G401 (cell line): Measurements from ENCODE around the gene RMND5A. TPM values are rescaled to one million over a fixed set of nuclear protein-coding genes. Genes with fewer than 3 reads are reported as not detected.
"Not testable (repeated sequence)": the region's sequence is repeated elsewhere in the genome, so short reads cannot be mapped to it uniquely, and the experiment has no call there.

Source experiments
- DNase-seq: peaks from one replicate; pipeline ENCODE4 v3.0.0-alpha.2; 2015; ENCODE audit warnings: low spot score
- in situ Hi-C: cut with HindIII; loops from 2 replicates; pipeline ENCODE4 v1.10.0; 2016; ENCODE audit warnings: low sequenced_read_pairs, mixed read lengths
- total RNA-seq: library from RNA; depleted of rRNA; stranded (reverse); fragments of >200 nt; shearing (Covaris generic); gene quantifications from 2 replicates; pipeline ENCODE4 v1.2.3, GENCODE V29; 2014

RMND5A gene
- total RNA-seq, 1 experiment from 2014 or later = 51.0 TPM

DNA sequence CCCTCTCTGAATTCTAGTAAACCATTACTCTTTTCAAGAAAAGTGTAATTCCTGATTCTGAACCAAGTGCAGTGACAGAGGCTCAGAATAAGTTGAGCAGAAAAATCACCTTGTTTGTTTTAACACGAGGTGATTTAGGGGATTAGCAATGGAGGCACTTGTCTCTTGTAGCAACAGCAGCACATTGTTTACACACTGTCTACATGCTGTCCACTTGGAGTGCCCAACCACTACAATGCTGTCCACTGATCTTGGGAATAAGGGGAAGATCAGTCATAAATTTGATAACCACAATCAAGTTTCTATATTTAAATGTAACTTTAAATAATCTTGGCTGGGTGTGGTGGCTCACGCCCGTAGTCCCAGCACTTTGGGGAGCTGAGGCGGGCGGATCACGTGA, 13.9 kb upstream of the RMND5A start:
- in situ Hi-C loops = no loop called here
- DNase-seq = peak; percentile 3

DNA sequence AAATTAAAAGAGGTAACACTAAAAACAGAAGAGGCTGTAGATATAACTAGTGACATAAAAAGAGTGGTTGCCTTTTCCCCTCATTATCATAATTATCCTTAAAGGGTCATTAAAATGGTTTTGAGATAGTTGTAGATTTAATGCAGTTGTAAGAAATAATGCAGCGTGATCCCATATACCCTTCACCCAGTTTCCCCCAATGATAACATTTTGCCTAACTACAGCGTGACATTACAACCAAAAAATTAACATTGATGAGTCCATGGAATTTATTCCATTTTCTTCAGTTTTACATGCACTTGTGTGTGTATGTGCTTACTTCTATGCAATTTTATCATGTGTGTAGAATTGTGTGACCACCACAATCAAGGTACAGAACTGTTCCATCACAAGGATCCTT, 13.2 kb upstream of the RMND5A start:
- no peak for DNase-seq
- in situ Hi-C loops = no loop called here

DNA sequence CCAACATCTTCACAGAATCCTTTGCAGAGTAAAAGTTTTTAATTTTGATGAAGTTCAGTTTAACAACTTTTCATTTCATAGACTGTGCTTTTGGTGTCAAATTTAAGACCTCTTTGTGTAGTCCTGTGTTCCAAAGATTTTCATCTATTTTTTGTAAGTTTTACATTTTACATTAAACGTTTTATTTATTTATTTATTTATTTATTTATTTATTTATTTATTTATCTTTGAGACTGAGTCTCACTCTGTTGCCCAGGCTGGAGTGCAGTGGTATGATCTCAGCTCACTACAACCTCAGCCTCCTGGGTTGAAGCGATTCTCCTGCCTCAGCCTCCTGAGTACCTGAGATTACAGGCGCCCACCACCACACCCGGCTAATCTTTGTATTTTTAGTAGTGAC, 12.0 kb upstream of the RMND5A start:
- in situ Hi-C loops, DNase-seq: not testable (repeated sequence)

DNA sequence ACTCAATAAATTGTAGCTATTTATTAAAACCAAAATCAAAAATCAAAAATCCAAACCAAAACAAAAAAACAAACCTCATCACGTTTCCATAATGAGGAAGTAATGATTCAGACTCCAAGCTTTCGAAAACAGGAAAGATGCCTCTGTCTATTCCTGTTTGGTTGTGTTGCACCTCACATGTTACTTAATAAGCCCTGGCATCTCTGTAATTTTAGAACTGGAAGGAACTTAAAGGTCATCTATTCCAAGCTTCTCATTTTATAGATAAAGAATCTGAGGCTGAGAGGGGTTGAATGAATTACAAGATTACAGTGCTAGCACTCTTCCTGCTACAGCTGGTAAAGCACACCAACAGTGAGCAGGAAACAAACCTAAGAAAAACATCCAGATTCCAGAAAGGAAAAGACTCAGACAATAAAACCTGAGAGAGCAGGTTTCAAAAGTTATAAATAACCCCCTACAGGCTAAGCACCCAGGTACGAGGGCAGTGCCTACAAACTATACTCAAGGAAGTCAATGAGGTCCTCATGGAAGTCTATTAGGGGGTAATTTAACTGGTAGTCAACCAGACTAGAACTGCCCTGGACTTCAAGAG, 5.4 kb upstream of the RMND5A start:
- DNase-seq, in situ Hi-C loops: not testable (repeated sequence)

DNA sequence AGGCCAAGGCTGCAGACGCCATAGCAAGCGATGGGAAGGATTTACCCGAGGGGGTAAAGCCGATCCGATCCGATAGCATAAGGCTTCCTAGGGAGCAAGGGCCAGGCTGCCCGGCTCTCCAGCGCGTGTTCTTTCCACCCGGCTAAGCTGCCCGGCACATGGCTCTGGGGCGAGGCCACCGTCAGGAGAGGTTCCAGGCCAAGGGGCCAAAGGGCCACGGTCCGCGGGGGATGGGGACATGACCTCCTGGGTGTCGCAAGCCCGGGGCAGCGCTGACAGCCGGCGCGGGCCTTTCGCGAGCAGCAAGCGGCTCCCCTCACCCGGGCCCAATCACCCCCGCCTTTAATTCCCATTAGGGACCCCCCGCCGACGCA, 841 bp upstream of the RMND5A start:
- in situ Hi-C loops = not testable (repeated sequence)

DNA sequence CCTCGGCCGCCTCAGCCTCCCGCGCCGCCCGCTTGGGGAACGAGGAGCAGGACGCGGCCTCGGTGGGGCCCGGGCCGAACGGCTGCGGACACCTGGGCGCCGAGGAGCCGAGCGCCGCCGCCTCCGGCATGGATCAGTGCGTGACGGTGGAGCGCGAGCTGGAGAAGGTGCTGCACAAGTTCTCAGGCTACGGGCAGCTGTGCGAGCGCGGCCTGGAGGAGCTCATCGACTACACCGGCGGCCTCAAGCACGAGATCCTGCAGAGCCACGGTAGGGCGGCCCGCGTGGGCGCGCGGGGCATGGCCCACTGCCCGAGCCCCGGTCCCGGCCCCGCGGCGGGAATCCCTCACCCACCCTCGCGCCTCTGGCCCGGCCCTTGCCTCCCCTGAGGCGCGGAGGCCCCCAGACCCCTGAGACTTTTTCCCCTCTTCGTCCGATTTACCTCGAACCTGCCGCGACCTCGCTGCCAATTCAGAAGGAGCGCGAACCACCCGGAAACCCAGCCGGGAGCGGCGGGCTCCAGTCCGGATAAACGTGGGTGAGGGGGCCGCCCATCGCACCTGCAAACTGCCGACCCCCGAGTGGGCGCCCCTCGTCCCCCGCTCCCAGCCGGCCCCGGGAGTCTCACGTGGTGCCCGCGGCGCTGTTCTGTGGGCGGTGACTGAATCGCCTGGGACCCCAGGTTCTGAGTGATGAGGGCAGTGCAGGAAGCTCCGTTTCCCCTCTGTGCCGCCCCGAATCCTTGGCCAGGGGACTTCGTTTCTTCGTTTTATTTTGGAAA, 639 bp downstream of the RMND5A start:
- in situ Hi-C loops = not testable (repeated sequence)
- peak; percentile 37 for DNase-seq

More for the DNA sequence above, 841 bp upstream of the RMND5A start:
- not testable (repeated sequence) for DNase-seq

- DNase-seq, in situ Hi-C loops: not testable (repeated sequence)
Observed at GRCh38 chr2:86725706-86726105, 5.6 kb downstream of the RMND5A start.

GRCh38 chr2:86732040-86732525, 12.0 kb downstream of the RMND5A start:
- in situ Hi-C loops, DNase-seq: not testable (repeated sequence)

- in situ Hi-C loops = not testable (repeated sequence)
Observed at GRCh38 chr2:86732837-86733236, 12.7 kb downstream of the RMND5A start.

DNA sequence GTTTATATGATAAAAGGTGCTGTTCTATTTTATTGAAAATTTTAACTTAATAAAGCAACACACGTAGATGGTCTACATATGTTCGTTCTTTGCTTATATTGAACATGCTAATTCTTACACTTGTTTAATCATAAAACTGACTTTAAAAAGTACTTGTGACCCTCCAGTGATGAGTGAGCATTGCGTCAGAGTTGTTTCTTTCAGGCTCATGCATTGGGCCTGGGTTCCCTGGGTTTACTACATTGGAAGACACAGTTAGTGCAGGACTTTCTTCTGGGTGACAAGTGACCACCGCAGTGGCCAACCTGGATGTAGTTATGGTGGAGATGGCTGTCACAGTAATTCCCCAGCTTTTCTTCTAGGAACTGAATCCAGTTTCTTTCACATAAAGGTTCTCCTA, 13.4 kb downstream of the RMND5A start:
- in situ Hi-C loops, DNase-seq: not testable (repeated sequence)

More at GRCh38 chr2:86732837-86733236, 12.7 kb downstream of the RMND5A start:
- DNase-seq = not testable (repeated sequence)

GRCh38 chr2:86734896-86735295, 14.8 kb downstream of the RMND5A start:
- in situ Hi-C loops, DNase-seq: not testable (repeated sequence)

DNA sequence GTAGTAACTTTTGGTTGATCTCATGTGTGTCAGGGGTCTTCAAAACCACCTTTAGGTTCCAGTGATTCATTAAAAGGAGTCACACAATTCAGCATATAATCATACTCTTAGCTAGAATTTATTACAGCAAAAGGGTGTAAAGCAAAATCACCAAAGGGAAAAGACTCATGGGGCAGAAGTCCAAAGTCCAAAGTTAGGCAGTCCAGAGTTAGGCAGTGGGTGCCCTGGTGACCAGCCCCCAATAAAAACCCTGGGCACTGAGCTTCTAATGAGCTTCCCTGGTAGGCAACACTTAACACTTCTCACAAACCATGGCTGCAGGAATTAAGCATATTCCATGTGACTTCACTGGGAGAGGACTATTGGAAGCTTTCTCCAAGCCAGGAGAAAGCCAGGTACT, 19.4 kb downstream of the RMND5A start:
- in situ Hi-C loops, DNase-seq: not testable (repeated sequence)

- in situ Hi-C loops = not testable (repeated sequence)
Observed at GRCh38 chr2:86739889-86740288, 19.8 kb downstream of the RMND5A start.

GRCh38 chr2:86741889-86742498, 21.9 kb downstream of the RMND5A start:
- in situ Hi-C loops, DNase-seq: not testable (repeated sequence)

More at GRCh38 chr2:86739889-86740288, 19.8 kb downstream of the RMND5A start:
- DNase-seq = not testable (repeated sequence)

DNA sequence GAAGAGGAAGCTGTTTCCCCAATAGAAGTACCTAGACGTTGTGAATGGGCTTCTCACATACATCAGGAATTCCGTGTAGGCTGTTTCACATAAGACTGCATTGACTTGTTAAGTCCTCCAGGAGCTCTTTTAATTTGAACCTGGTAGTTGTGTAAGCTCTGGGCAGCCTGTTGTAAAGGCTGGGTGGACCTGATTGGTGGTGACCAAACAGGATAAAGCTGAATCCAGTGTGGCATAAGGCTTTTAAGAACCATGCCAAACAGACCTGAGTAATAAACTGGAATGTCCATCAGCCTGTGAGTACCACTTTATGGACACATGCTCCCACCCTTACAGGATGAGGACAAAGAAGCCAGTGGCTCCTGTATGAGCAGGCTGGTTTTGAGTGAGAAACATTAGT, 24.1 kb downstream of the RMND5A start:
- no peak for DNase-seq
- in situ Hi-C loops = no loop called here

DNA sequence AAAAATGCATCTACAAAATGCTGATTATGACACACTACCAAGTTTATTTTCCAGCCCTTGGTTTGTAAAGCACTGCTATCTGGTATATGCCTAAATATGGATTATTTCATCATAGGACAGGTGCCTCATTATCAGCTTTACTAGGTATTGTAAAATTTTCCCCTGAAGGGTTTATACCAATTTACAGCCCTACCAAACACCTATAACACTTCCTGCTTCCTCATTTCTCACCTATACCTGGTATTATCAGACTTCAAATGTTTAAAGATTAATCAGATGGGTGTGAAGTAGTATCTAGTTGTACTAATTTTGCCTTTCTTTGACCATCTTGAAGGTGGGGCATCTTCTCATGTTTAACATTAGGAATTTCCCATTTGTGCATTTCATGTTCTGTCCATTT, 26.8 kb downstream of the RMND5A start:
- no peak for DNase-seq
- in situ Hi-C loops = no loop called here

- in situ Hi-C loops = no loop called here
- DNase-seq = peak; percentile 85
Observed at GRCh38 chr2:86747711-86748639, 27.9 kb downstream of the RMND5A start.

GRCh38 chr2:86750240-86750839, 30.2 kb downstream of the RMND5A start:
- DNase-seq = no peak
- in situ Hi-C loops = no loop called here

DNA sequence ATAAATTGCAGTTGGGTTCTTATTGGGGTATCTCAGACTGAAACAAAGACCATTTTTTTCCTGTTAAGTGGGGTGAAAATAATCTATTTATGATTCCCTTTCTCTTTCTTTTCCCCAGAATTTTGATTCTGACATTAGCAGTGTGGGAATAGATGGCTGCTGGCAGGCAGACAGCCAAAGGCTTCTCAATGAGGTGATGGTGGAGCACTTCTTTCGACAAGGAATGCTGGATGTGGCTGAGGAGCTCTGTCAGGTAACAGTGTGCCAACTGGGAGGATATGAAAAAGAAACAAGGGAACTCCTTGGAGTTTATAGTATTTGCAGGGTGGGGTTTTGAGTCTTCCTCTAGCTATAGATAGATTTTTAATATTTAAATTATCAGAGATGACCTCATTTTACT, 31.7 kb downstream of the RMND5A start:
- no peak for DNase-seq

More for the DNA sequence above, 31.7 kb downstream of the RMND5A start:
- in situ Hi-C loops = no loop called here
